ENCODE data around the gene CNTNAP3.
"Not testable (repeated sequence)": the region's sequence is repeated elsewhere in the genome, so short reads cannot be mapped to it uniquely, and the experiment has no call there.

CNTNAP3 gene

DNA sequence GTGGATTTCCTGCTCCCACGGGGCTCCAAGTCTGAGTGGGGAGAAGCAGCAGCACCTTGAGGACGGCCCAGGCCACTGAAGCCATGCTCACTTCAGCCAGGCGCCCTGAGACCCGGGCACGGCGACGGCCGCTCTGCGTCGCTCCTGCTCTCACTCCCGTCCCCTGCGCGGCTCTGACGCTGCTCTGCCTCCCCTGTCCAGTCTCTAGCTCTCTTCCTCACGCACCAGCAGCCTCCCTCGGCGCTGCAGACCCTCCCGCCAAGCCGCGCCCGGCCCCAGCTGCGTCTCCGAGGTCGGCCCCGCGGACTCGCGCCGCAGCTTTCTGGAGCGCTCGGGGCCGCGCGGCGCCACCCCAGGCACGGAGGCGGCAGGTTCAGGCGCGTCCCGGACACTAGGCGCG, at the start of gene CNTNAP3:
CNTNAP3 (minus strand) TSS at position 188 of the 400 bp plus-strand sequence; CDS start at position 85, 103 bp downstream.
- in situ Hi-C loops (cut with HindIII; ENCODE audit: low sequenced_read_pairs) = not testable (repeated sequence)

DNA sequence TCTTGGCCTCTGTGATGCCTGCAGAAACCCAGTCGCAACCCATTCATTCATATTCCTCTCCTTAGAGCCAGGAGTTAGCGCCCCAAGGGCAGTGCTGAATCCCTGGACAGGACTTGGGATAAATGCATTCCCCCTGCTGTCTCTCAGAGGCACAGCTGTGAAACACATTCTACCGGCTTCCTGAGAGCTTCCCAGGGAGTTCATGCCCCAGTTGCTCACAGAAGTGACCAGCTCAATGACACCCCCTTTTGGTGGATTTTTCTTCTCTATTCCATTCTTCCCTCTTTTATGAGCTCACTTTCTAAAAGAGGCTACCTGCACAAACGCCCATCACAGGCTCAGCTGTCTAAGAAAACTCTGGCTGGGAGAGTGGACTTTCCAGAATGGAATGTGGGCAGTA, 8.0 kb downstream of the CNTNAP3 start:
- in situ Hi-C loops (cut with HindIII; ENCODE audit: low sequenced_read_pairs) = not testable (repeated sequence)

DNA sequence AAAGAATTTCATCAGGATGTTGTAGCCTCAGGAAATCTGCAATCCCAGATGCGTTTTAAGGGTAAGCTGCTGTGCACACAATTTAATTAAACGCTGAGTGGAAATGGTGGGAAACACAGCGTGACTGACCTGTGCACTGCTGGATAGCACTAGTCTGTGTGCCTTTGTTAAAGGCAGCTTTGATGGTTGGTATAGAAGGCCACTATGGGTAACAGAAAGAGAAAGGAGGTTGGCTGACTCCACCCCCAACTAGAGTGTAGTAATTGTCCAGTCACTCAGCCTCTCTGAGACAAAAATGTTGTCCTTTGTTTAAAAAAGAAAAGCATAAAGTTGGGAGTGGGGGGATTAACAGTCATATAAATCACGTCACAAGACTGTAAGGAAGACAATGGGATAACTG, 45.5 kb downstream of the CNTNAP3 start:
- in situ Hi-C loops (cut with HindIII; ENCODE audit: low sequenced_read_pairs) = not testable (repeated sequence)

- in situ Hi-C loops (cut with HindIII; ENCODE audit: low sequenced_read_pairs) = not testable (repeated sequence)
Measured at GRCh38 chr9:39232130-39232991, 55.6 kb downstream of the CNTNAP3 start.

GRCh38 chr9:39215976-39216375, 72.0 kb downstream of the CNTNAP3 start:
- in situ Hi-C loops (cut with HindIII; ENCODE audit: low sequenced_read_pairs) = not testable (repeated sequence)

DNA sequence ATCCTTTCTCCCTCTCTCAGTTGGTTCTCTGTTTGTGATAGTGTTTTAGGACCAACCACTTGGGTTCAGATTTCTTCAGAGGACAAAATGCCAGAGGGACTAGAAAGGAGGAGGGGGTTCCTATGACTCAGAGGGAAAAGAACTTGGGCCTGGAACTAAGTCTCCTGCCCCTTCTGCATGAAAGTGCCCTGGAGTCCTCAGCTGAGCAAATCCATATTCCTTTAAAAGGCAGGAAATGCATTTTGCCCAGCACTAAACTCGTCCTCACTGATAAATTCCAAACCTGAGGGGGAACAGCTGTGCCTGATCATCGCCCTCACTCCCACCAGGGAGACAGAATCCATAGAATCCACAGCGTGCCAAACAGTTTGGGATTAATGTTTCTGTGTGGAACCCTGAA, 78.2 kb downstream of the CNTNAP3 start:
- in situ Hi-C loops (cut with HindIII; ENCODE audit: low sequenced_read_pairs) = not testable (repeated sequence)

DNA sequence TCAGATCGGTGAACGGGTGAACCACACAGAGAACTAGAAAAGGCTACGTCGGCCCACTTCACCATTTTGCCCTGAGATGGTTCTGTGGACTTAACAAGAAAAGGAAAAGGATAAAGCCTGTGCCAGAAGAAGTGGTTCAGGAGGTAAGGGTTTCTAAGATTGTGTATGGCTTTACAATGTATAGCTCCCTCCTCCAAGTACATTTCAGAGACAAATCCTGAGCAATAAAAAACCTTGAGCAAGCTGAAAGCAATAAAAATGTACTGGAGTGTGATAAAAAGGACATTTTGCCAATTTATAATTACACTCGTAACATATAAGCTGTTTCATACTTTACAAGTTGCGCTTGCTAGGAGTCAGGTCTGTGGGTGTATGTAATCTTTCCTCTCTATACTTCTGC, 81.3 kb downstream of the CNTNAP3 start:
- in situ Hi-C loops (cut with HindIII; ENCODE audit: low sequenced_read_pairs) = not testable (repeated sequence)

- in situ Hi-C loops (cut with HindIII; ENCODE audit: low sequenced_read_pairs) = not testable (repeated sequence)
Measured at GRCh38 chr9:39205842-39206241, 82.1 kb downstream of the CNTNAP3 start.

DNA sequence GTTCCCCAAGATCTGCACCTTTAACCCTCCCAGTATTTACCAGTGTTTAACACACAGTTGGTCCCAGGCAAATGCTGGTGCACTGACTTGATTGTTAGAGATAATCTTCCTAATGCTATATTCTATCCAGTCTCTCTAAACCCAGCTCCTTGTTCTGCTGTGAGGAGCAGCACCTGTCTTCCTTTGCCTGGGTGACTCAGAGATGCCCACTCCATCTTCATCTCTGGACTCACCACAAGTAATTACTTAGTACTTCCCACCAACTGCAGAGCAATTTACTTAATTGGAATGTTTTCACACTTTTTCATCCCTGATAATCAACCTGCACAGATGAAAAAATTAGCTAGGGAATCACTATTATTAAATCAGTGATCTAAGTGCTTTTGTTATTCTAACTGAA, 87.6 kb downstream of the CNTNAP3 start:
- in situ Hi-C loops (cut with HindIII; ENCODE audit: low sequenced_read_pairs) = not testable (repeated sequence)

- in situ Hi-C loops (cut with HindIII; ENCODE audit: low sequenced_read_pairs) = not testable (repeated sequence)
Measured at GRCh38 chr9:39198000-39198709, 89.8 kb downstream of the CNTNAP3 start.

GRCh38 chr9:39171370-39171769, 116.6 kb downstream of the CNTNAP3 start:
- in situ Hi-C loops (cut with HindIII; ENCODE audit: low sequenced_read_pairs) = not testable (repeated sequence)

GRCh38 chr9:39157714-39158113, 130.3 kb downstream of the CNTNAP3 start:
- in situ Hi-C loops (cut with HindIII; ENCODE audit: low sequenced_read_pairs) = not testable (repeated sequence)

- in situ Hi-C loops (cut with HindIII; ENCODE audit: low sequenced_read_pairs) = not testable (repeated sequence)
Measured at GRCh38 chr9:39132826-39133552, 155.0 kb downstream of the CNTNAP3 start.

DNA sequence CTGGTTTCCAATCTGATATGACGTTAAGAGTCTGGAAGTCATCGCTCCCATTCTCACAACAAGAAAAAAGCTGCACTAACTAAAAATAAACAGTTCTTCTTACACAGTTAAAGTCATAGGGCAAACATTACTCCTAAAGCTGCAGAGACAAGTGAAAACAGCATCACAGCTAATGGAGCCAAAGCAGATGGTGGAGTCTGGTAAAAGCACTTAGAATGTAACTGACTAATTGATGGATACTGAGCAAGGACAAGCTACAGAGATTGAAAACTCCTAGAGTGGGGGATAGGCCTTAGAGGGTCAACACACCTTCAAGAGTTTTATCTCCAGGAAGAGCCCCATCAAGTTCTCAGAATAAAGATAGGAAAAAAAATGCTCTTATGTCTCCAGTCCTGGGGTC, 166.6 kb downstream of the CNTNAP3 start:
- in situ Hi-C loops (cut with HindIII; ENCODE audit: low sequenced_read_pairs) = not testable (repeated sequence)

- in situ Hi-C loops (cut with HindIII; ENCODE audit: low sequenced_read_pairs) = not testable (repeated sequence)
Measured at GRCh38 chr9:39111746-39112145, 176.2 kb downstream of the CNTNAP3 start.

DNA sequence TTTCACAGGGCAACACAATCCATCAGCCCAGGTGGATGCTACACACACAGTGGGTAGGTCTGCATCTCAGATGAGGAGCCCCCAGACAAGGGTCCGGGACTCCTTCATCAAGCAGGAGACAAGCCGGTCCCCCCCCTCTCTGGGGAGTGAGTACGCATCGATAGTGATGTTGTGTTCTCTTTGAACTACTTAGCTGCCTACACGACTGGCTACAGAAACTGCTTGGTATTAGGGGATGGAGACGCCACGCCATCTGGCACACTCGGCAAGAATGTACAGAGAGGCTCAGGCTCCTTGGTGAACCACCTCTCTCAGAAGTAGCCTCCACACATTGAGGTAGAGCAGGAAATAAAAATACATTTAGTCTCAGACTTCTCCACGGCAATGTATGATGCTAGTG, 179.8 kb downstream of the CNTNAP3 start:
- in situ Hi-C loops (cut with HindIII; ENCODE audit: low sequenced_read_pairs) = no loop called here

- in situ Hi-C loops (cut with HindIII; ENCODE audit: low sequenced_read_pairs) = not testable (repeated sequence)
Measured at GRCh38 chr9:39097208-39097607, 190.8 kb downstream of the CNTNAP3 start.

GRCh38 chr9:39085311-39085710, 202.7 kb downstream of the CNTNAP3 start:
- in situ Hi-C loops (cut with HindIII; ENCODE audit: low sequenced_read_pairs) = not testable (repeated sequence)

GRCh38 chr9:39082574-39082973, 205.4 kb downstream of the CNTNAP3 start:
- in situ Hi-C loops (cut with HindIII; ENCODE audit: low sequenced_read_pairs) = not testable (repeated sequence)

GRCh38 chr9:39080081-39080480, 207.9 kb downstream of the CNTNAP3 start:
- in situ Hi-C loops (cut with HindIII; ENCODE audit: low sequenced_read_pairs) = not testable (repeated sequence)

DNA sequence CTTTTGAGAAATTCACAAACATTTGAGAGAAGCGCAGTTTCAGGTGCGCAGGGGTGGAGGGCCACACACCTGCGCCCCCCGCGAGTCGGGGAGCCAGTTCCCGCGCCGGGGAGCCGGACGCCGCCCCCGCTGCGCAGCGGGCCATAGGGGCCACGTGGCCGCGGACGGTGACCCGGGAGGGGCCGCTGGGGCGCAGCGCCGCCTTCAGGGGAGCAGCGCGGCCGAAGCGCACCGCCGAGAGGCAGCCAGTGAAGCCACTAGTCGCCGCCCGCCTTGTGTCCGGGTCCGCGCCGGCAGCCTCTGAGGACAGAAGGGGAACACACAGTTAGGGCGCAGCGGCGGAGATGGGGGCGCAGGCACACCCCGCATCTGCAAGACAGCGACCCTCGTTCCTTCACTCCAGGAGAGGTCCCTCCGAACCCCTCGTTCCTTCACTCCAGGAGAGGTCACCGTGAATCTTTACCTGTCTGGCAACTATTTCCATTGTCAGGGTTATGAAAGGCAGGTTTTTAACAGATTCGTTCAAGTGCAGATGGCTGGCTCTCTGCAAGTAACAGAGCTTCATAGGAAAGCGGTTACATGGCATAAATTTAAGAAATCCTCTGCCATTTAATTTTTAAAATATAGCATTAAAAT, 209.2 kb downstream of the CNTNAP3 start:
- in situ Hi-C loops (cut with HindIII; ENCODE audit: low sequenced_read_pairs) = not testable (repeated sequence)
